Measurements from ENCODE around the gene SNTG2. TPM values are rescaled to one million over a fixed set of nuclear protein-coding genes. Genes with fewer than 3 reads are reported as not detected.

Gene SNTG2
- total and polyA plus RNA-seq, 2 donors (not counting 3 experiments of a cell fraction or from before 2014, with no cell fraction given) = not detected

- Histone ChIP-seq H3K9ac (replicated peaks; ENCODE audit: extremely low read depth, insufficient read depth, low read length) (no peak overlapping the region), H3K79me2 (ENCODE audit: control insufficient read depth, insufficient read depth, low read length) (no peaks in the 10 kb centered on the region), H2AFZ (ENCODE audit: low read depth, low read length) (no peak overlapping the region), H3K4me1 (ENCODE audit: control insufficient read depth, extremely low read depth, insufficient read depth, low read length) (no peaks in the 10 kb centered on the region), H4K20me1 (replicated peaks; ENCODE audit: control insufficient read depth, extremely low read depth, insufficient read depth, low read length) (no peaks in the 10 kb centered on the region), H3K27ac (ENCODE audit: insufficient read depth, low read depth, low read length) (no peak overlapping the region), H3K4me2 (ENCODE audit: insufficient read depth, low read length) (no peak overlapping the region), H3K9me3 (replicated peaks; ENCODE audit: control insufficient read depth, insufficient read depth, low read length) (peaks cover 4% of the 10 kb centered on the region), H3K4me3 (replicated peaks in 1 of 3; ENCODE audit: insufficient read depth in 1 of 3, low read depth in 1 of 3, low read length in 3 of 3) (no peak overlapping the region), H3K9me1 (replicated peaks; ENCODE audit: control insufficient read depth, extremely low read depth, insufficient read depth, low read length) (no peaks in the 10 kb centered on the region), H3K27me3 (ENCODE audit: control insufficient read depth in 2 of 2, insufficient read depth in 2 of 2, low read length in 2 of 2) (no peaks in the 10 kb centered on the region), H3K36me3 (ENCODE audit: control insufficient read depth in 2 of 2, extremely low read depth in 1 of 2, insufficient read depth in 2 of 2, low read length in 2 of 2) (no peaks in the 10 kb centered on the region)
- intact Hi-C loops (cut with micrococcal nuclease) (no loop called here), dilution Hi-C loops (cut with MboI; ENCODE audit: extremely low pct_ligation_motif_present, low sequenced_read_pairs) (no loop called here)
- no peak for DNase-seq (ENCODE audit: low read depth, low spot score)
- ChIA-PET CTCF (no interaction called here), POLR2A (no interaction called here)
- TF ChIP-seq POLR2AphosphoS5 (IDR thresholded peaks at IDR 0.05; ENCODE audit: insufficient read depth, low read depth, low read length) = no peak
- no peak for TF ChIP-seq MYC (IDR thresholded peaks at IDR 0.05; ENCODE audit: low read depth, low read length)
- TF ChIP-seq FOS (IDR thresholded peaks at IDR 0.05; ENCODE audit: borderline replicate concordance, insufficient read depth, low read length) = no peak
- TF ChIP-seq GATA2 (IDR thresholded peaks at IDR 0.05; ENCODE audit: insufficient read depth, insufficient read length, low read depth, low read length) = no peak
- TF ChIP-seq, protein P1, sequence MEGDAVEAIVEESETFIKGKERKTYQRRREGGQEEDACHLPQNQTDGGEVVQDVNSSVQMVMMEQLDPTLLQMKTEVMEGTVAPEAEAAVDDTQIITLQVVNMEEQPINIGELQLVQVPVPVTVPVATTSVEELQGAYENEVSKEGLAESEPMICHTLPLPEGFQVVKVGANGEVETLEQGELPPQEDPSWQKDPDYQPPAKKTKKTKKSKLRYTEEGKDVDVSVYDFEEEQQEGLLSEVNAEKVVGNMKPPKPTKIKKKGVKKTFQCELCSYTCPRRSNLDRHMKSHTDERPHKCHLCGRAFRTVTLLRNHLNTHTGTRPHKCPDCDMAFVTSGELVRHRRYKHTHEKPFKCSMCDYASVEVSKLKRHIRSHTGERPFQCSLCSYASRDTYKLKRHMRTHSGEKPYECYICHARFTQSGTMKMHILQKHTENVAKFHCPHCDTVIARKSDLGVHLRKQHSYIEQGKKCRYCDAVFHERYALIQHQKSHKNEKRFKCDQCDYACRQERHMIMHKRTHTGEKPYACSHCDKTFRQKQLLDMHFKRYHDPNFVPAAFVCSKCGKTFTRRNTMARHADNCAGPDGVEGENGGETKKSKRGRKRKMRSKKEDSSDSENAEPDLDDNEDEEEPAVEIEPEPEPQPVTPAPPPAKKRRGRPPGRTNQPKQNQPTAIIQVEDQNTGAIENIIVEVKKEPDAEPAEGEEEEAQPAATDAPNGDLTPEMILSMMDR (IDR thresholded peaks at IDR 0.05; ENCODE audit: extremely low read depth in 1 of 2, insufficient read depth in 1 of 2, low read depth in 1 of 2, low read length in 2 of 2) = no peak
- no peak for TF ChIP-seq JUN (IDR thresholded peaks at IDR 0.05; ENCODE audit: borderline replicate concordance, insufficient read depth, insufficient read length, low read depth)
- TF ChIP-seq EZH2 (IDR thresholded peaks at IDR 0.05; ENCODE audit: borderline replicate concordance, low read depth, low read length, severe bottlenecking) = no peak
- no peak for TF ChIP-seq MAX (IDR thresholded peaks at IDR 0.05; ENCODE audit: insufficient read depth, insufficient read length)
- no peak for TF ChIP-seq POLR2A (IDR thresholded peaks at IDR 0.05; ENCODE audit: low read depth, low read length)
- no TSS peak for BruUV-seq (replicated peaks)
- no peak for FAIRE-seq
Measured at GRCh38 chr2:902584-902983, 48.1 kb upstream of the SNTG2 start.
